Inflammatory macrophage treated with lipopolysaccharide for 1 hour (primary cell): ENCODE data around the gene BCAS1.
"Not testable (repeated sequence)": the region's sequence is repeated elsewhere in the genome, so short reads cannot be mapped to it uniquely, and the experiment has no call there.

Source experiments
- DNase-seq, 2 donors: peaks; one replicate each; pipeline ENCODE4 v3.0.0-alpha.2; 2020 to 2022

BCAS1 gene

DNA sequence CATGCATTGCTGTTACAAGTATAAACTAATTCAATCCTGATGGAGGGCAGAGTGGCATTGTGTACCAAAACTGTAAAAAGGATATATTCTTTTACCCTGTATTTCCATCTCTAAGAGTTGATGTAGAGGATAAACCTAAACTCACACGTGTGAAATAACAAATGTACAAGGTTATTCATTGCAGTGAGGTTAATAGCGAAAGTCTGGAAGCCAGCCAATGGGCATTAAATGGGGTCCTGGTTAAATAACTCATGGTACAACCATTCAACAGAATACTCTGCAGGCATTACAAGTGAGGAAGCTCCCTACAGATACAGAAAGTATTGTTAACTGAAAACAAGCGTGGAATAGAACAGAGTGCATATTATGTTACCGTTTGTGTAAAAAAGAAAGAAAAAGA, 56.9 kb downstream of the BCAS1 start:
- DNase-seq = no peak

DNA sequence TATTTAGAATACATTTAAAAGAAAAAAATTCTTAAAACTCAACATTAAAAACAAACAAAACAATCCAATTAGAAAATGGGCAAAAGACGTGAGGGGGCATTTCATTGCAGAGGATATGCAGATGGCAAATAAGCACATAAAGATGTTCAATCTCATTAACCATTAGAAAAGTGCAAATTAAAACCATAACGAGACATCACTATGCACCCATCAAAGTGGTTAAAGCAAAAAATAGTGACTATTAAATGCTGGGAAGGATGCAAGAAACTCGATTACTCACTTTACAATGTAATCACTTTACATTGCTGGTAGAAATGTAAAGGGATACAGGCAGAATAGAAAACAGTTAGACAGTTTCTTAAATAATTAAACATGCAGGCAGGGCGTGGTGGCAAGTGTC, 59.0 kb downstream of the BCAS1 start:
- DNase-seq = no peak

DNA sequence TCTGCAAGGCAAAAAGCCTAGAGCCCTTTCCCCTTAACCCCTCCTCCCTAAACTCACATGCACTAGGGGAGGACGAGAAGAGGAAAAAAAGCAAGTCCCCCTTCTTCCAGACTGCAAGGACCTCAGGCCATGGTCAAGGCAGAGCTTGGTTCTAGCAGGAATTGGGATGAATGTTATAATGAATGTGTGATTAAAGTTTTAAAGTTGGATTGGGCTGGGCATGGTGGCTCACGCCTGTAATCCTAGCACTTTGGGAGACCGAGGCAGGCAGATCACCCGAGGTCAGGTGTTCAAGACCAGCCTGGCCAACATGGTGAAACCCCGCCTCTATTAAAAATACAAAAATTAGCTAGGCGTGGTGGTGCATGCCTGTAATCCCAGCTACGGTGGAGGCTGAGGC, 64.2 kb downstream of the BCAS1 start:
- DNase-seq = not testable (repeated sequence)

DNA sequence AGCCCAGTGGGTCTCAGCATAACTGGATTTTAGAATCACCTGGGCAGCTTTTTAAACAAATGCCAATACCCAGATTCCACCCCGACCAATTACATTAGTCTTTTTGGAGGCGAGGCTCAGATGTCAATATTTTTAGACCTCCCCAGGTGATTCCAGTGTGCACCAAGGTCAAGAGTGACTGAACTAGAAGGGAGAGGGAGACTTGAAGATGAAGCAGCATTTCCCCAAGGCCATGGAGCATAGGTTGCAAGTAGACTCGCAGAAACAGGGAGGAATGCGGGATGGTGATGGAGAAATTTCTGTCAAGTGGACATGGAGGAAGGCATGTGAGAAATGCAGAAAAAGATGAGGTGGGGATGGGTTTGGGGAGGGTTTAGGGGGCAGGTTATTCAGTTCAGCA, 64.9 kb downstream of the BCAS1 start:
- DNase-seq = no peak

DNA sequence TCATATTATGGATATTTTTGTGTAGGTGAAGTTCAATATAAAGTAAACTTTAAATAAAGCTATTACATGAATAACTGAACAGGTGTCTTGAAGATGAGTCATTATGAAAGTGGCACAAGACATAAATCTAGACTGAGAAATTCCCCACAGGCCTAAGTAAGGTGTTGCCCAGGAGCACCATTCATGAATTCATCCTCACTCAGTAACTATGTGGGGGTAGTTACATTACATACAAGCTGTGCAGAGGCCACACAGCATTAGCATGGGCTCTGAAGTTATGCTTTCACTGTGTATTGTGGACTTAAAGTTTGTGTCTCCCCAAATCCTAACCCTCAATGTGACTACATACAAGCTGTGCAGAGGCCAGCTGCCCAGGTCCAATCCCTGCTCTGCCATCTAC, 65.9 kb downstream of the BCAS1 start:
- DNase-seq = no peak

DNA sequence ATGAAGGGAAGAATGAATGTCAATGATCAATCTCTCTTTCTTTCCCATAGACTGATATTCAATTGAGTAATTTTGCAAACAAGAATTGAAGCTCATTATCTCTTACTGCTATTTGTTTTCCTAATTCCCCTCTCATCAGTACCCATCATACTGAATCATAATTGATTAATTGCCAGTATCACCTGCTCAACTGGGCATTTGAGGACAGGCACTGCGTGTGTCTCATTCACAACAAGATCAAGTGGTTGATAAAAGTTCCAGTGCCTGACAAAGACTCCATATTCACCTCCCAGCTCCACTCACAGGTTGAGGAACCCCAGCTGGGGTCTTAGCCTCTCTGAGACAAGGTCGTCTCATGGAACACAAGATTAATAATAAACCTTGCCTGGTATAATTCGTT, 67.7 kb downstream of the BCAS1 start:
- DNase-seq = no peak

DNA sequence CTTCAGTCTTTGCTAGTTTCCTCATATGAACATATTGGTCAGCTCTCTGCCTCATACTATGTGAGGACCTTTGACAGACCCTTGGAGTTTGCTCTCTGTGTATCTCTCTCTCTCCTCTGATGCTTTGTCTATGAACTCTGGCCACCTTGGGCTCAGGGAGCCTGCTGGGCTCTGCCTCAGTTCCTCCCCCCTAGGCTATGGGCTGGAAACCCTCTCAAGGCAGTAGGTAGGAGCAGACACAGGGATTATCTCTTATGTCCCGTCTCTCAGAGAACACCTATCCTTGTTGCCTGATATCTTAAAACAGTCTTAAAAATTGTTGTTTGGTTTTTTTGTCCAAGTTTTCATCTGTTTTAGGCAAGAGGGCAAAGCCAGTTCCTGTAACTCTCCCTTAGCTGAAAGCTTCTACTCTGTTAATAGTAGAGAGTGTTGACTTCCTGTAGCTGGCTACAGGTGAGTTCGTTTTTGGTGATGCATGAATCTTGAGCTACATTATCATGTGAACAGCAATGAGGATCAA, 68.3 kb downstream of the BCAS1 start:
- no peak for DNase-seq

DNA sequence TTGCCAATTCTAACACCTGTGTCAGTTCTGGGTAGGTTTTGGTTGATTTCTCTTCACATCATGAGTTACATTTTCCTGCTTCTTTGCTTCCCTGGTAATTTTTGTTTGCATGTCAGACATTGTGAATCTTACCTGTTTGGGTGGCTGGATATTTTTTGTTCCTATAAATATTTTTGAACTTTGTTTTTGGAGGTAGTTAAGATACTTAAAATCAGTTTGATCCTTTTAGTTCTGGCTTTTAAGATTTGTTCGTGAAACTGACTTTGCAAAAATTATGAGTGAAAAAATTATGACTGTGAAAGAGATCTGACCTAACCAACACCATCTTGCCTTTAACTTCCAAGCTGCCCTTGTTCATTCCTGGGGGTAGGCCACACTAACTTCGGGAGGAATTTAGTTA, 69.5 kb downstream of the BCAS1 start:
- no peak for DNase-seq

DNA sequence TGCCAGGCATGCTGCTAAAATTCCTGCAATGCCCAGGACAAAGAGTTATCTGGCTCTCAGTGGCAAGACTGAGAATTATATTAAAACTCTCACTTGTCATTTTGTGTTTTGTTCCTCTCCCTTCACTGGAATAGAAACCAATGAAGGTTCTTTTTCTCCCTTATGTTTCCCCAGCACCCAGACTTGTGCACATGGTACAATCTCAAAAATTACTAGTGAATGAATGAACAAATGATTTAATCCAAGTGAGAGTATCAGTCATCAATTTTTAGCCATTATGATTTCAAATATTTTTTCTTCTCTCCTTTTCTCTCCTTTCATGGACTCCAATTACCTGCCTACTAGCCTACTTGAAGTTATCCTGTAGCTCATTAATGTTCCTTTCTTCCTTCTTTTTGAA, 70.1 kb downstream of the BCAS1 start:
- DNase-seq = no peak

DNA sequence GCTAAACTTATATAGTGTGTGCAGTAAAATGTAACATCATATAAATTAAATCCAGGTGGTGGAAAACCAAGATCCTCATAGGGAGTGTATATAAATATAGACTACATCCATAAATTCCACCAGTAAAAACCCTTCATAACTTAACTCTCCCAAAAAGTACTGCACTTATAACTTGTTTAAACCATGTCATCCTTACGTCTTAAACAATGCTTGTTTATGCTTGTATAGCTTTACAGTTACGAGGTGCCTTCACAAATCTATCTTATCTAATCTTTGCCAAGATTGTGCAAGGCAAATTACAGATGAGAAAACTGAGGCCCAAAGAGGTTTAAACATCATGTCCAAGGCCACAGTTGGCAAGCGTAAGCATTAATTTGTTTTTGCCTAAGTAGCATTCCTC, 71.3 kb downstream of the BCAS1 start:
- no peak for DNase-seq

DNA sequence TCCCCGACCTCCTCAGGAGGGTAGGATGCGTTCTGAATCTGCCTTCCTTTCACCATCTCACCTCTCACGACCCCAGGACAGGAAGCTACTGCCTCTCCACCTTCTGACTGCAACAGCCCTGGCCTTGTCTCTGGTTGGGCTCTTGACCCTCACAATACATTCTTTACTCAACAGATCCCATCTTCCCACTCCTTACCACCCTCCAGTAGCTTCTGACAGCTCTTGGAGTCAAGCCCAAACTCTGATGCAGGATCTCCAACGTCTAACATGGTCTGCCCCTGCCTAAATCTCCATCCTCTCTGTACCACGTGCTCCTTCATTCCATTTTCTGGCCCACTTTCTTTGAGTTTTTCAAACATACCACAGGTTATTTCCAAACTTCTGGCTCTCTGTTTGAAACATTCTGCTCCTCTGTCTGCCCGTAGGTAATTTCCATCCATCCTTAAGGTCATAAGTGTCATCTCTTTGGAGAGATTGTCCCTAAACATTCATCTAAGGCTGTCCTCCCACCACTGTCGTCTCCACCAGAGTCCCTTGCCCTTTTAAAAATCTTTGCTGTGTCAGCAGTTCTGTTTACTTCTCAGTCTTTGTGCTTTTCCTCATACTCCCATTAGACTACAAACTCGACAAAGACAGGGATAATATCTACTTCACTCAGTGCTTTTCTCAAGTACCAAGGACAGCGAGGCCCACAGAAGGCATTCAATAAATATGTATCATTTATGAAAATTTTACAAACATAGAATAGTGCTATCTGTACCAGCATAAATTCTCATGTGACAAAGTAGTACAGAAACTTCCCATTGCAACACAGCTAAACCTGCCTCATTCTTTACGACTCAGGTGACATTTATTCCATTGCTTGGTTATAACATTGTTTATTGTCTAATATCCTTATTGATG, 73.6 kb downstream of the BCAS1 start:
- DNase-seq = no peak

DNA sequence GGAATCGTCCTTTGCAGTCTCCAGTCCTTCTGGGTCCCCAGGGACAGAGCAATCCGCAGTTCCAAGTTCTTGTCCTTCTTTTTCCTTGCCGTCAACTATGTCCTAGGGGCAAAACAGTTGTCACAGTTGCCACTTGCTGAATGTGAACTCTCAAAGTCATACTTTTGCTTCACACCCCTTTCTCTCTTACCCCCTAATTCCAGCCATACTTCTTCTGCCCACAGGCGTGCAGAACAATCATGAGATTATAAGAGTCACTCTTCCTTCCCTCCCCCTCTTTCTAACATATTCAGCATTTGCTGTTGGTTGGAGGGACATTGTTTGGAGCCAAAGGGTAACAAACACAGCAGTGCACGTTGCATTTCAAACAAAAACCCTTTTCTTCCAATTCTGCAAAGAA, 74.4 kb downstream of the BCAS1 start:
- no peak for DNase-seq

DNA sequence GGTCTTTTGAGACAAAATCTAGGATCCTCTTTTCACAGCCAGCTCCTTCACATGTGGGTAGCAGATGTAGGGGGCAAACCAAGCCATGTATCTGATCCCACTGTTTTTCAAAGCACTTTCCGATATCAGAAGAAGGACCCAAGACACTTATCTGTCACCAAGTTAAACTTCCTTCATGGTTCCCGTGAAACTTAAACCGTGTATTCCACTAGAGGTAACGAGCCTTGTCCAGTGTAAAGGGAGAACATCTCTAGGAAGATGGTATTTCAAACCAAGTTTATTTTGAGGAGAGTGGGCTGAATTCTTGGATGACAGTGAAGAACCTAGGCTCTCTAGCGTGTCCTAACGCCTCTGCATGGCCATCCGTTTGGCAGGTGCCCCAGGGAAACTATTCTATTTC, 76.3 kb downstream of the BCAS1 start:
- no peak for DNase-seq

DNA sequence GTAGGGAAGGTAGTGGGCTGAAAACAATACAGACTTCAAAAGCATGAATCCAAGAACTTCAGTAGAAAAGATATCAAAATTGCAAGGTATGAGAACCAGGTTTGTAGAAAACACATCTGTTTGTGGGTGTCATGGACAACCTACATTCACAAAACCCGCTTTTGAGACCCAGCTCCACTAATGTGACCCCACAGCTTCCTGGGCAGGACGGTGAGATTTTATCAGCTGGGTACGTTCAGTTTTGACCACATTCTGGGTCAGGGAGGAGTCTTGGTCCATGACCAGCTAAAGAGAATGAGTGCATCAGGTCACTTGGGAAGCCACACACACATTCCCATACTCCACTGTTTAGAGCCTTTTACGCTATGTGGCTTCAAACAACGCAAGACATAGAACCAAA, 77.1 kb downstream of the BCAS1 start:
- no peak for DNase-seq

DNA sequence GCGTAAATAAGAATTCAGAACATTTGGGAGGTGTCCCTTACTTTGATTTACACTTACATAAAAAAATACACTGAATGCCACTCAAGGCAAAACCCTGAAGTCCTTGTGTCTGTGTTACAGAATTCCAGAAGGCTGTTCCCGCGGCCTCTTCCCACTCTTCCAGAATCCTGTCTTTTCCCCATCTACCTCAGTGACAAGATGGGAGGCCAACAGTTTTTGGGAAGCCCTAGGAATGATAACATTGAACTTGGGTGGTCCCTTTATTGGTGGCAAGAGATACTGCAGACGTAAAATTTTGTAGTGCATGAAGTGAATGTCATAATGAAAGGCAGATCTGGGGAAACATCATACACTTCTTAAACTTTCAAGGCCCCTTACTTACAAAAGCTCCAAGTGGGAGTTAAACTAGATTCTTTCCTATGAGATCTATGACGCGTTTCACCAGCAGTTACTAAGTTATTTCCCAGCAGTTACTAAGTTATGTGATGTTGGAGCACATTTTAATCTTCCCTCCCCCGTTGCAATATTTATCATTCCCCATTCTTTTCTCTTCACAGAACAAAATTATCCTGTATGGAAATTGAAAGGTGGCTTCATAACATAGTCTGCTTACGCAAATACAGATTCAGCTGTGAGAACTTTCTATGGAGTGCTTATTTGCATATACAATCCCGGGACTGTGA, 79.5 kb downstream of the BCAS1 start:
- no peak for DNase-seq

DNA sequence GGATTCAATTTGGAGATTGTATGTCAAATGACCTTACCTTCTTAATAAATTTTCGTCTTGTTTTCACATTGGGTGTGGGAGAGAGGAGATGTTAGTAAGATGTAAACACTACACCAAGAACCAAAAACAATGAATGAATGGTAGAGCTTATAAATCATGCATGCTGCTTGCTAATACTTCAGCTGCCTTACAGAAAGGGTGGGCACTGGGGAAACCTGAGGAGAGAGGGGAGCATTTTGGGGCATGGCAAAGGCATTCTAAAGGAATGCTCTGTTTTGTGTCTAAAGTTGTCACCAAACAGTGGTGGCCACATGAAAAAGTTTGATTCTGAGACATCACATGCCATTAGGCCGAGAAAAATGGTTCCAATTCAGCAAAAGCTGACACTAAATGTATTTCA, 80.4 kb downstream of the BCAS1 start:
- no peak for DNase-seq

DNA sequence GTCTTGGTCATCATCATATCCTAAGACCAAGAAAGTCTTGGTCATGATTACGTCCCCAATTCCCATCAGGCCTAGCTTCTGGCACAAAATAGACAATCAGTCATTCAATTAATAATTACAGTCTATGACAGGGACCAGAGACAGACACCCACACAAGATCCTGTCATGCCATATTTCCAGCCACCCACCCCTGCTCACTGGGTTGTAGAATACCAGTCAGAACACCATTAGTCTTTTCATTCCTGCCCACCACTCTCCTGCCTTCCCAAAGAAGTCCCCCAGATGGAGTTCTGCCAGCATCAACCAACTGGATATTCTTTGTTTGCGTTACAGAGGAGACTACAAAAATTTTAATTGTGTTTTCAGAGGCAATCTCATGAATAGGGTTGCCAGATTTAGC, 81.0 kb downstream of the BCAS1 start:
- DNase-seq = no peak

DNA sequence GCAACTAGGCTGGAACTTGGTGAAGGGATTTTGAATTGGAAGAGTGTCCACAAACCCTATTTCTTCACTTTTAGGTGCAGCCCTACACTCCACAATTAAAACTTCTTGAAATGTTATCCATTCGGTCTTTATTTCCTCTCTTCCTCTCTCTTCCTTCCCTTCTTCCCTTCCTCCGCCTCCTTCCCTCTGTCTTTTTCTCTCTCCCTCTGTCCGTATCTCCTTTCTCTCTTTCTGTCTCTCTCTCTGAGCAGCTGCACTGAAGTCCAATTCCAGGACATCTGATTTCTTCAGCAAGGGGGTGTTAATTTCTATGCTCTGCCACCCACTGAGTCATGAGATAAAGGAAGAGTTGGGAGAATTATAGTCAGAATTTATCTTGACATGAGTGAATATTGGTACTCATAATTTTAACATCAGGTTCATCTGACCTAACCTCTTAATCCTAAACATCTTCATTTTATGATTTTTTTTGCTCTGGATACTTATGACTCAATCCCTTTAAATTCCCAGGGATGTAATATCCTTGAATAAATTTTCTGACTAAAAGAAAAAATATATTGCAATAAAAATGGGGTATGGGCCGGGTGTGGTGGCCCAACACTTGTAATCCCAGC, 84.2 kb downstream of the BCAS1 start:
- no peak for DNase-seq

DNA sequence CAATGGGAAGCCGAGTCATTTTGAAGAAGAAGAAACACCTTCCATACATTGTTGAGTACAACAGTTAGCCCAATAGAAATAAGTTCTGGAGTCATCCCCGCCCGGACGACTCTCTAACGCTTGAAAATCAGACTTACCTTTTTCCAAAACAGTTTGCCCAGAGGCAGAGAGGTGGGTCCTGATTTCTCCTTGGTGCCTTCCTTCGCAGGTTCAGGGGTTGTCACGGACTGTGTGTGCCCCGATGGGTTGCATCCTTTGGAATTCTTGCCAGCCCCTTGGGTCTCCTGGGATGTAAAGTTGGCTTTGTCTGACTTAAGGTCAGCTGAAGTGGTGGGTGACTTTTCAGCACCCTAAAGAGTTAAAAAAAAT, 85.3 kb downstream of the BCAS1 start:
- no peak for DNase-seq

DNA sequence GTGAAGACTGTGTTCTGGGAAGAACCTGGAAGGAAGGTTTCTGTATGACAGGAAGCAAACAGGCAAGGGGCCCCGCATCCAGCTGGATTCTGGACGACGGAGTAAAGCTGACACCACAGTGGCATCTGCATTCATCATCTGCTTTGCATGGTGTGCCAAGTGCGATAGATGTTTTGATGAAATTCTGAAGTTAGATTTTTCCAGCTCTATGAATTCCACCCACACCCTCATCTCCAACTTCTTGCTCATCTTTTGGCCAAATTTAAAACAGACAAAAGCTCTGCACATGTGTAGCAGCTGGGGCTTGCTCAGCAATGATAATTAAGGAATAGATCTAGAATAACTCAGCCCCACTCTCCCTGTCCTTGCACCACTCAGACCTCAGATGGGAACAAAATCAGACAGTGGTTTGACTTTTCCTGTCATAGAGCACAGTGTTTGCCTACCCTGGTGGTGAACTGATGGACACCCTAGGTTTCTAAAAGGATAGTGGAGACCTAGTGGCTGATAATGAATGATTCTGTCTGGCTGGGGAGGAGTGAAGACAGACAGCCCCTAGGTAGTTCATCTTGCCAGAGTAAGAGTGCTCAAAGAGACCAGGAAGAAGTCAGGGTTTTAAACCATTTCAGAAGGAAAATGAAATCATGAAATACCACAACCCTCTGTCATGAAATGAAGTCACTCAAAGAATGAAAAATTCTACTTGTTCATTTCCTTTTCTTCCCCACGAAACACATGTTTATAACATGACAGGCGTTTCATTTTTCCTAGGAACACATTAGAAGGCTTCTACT, 85.8 kb downstream of the BCAS1 start:
- no peak for DNase-seq

DNA sequence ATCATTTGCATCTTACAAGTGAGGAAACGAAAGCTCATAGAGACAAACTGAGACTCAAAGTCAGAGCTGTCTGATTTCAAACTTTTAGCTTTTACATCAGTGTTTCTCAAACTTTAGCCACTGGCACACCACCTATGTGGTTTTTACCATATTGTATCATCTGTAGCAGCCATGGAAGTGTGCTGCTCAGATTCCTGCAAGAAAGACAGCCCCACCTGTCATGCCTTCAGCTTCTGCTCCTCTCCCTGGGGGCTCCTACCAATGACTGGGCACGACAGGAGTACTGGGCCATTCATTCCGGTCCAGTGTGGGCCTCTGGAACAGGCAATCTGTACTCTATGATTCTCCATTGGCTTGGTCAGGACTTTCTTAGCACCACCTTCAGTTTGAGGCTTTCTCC, 87.0 kb downstream of the BCAS1 start:
- no peak for DNase-seq

DNA sequence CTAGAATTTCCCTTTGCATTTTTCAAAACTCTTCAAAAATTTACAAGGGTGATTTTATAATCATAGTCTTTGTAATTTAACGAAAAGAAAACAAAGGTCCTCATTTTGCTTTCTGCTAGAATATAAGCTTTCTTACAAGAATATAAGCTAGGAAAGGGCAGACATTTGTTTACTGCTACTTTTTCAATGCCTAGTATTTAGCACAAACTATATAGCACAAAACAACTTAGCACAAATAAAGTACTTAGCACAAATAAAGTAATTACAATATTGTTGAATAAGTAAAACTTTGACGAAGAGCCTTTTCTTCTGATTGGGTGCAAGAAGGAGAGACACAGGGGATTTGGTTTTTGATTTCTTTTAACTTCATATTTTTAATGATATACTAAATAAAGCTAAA, 87.8 kb downstream of the BCAS1 start:
- no peak for DNase-seq
